CD4-positive, alpha-beta T cell treated with Interleukin-6 for 4 hours (primary cell): ENCODE measurements around the gene TAF6.

Experiments used
- DNase-seq: peaks from one replicate; pipeline ENCODE4 v3.0.0-alpha.2; 2020; ENCODE audit warnings: mixed read lengths

The TAF6 gene

DNA sequence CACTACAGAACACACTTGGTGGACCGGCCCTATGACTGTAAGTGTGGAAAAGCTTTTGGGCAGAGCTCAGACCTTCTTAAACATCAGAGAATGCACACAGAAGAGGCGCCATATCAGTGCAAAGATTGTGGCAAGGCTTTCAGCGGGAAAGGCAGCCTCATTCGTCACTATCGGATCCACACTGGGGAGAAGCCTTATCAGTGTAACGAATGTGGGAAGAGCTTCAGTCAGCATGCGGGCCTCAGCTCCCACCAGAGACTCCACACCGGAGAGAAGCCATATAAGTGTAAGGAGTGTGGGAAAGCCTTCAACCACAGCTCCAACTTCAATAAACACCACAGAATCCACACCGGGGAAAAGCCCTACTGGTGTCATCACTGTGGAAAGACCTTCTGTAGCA is 55.0 kb downstream of the TAF6 start:
- no peak for DNase-seq

DNA sequence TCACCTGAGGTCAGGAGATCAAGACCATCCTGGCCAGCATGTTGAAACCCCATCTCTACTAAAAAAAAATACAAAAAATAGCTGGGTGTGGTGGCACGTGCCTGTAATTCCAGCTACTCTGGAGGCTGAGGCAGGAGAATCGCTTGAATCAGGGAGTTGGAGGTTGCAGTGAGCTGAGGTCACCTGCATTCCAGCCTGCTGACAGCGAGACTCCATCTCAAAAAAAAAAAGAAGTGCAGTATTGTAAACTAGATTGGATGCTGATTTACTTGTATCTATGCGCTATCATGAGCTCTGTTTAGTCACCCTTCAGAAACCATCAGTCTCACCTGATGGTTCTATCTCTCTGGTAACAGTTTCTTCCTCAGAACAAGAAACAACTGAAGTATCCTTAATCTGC is 55.8 kb downstream of the TAF6 start:
- no peak for DNase-seq

DNA sequence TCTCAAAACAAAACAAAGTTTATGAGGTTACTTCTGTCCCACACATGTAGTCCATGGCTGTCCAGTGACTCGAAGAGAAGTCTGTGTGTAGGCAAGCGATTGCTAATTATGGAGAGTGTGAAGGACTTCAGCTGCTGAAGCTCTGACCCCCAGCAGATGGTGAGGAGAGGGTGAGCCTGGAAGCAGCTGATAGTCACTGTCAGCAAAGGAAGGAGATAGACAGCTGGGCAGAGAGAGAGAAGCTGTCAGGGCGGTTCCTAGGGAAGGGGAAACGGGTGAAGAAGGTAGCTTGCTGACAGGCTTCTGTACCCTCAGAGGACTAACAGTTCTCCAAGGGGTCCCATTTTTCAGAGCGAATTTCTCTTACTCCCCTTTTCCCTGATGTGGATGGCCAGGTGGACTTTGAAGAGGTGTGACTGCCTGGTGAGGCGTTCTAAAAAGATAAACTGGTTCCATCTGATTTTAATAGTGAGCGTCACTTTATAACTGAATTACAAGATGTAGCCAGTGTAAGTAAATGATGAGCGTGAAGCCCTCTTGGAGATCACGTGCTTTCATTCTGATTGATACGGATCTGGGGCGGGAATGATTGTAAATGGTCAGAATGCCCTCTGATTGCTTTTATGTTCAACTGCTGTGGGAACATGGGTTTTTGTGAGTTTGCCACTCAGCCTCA is 57.5 kb downstream of the TAF6 start:
- DNase-seq: no peak

DNA sequence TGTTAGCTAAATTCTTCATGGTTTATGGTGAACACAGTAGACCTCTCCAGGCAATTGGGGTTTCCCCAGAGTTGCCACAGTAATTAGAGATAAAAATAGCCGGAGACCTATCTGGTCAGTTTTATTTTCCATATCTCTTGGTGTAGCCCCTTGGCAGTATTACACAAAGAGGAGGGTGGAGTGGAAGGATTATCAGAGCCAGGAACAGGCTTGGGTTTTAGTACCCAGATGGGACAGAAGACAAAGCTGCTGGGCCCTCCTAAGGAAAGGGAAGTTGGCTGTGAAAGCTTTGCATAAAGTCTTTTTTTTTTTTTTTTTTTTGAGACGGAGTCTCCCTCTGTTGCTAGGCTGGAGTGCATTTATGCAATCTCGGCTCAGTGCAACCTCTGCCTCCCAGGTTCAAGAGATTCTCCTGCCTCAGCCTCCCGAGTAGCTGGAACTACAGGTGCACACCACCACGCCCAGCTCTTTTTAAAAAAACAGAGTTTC is 59.9 kb downstream of the TAF6 start:
- no peak for DNase-seq
